Measurements from ENCODE around the gene NCAN.

NCAN gene

DNA sequence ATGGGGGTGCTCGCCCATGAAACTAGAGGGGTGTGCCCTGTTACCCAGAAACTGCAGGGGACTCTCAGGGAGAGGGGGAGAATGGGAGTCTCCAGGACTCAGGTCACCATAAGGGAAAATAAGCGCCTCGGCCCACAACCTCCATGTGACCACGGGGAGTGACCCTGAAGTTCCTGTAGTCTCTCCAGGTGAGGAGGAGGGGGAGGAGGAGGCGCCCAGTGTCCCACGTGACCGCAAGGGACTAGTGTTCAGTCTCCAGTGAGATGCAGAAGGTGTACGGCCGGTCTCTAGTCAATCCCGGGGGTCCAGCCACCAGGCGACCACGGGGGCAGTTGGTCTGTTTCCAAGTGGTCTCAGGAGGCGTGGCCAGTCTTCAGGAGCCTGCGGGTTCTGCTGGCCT is 45.4 kb downstream of the NCAN start:
- no peaks in the 10 kb centered on the region for H3K36me3 ChIP-seq (ENCODE audit: insufficient read depth, low read length)
- H2AFZ ChIP-seq (ENCODE audit: low read length): no peak overlapping the region
- H3K4me1 ChIP-seq (ENCODE audit: insufficient read depth, low read length, poor library complexity, severe bottlenecking): no peaks in the 10 kb centered on the region
- no peaks in the 10 kb centered on the region for H4K20me1 ChIP-seq (ENCODE audit: insufficient read depth, low read length, poor library complexity, severe bottlenecking)
- no peaks in the 10 kb centered on the region for H3K79me2 ChIP-seq (ENCODE audit: insufficient read depth, low read length)
- no peak for TF ChIP-seq CTCF (conservative IDR thresholded peaks at IDR 0.05; ENCODE audit: low read length)
- no peak for TF ChIP-seq EZH2phosphoT487 (IDR thresholded peaks at IDR 0.05; ENCODE audit: borderline replicate concordance)
- no peaks in the 10 kb centered on the region for H3K9me2 ChIP-seq (replicated peaks; ENCODE audit: low read depth, low read length)
- no peak overlapping the region for H3K9ac ChIP-seq (ENCODE audit: low read depth, low read length, poor library complexity, severe bottlenecking)
- no peak overlapping the region for H3K4me2 ChIP-seq (ENCODE audit: low read depth, low read length, poor library complexity, severe bottlenecking)
- no peak overlapping the region for H3K4me3 ChIP-seq (ENCODE audit: low read length, poor library complexity, severe bottlenecking)
- H3K9me3 ChIP-seq (ENCODE audit: insufficient read depth, low read depth, low read length): no peaks in the 10 kb centered on the region
- H3K27me3 ChIP-seq (ENCODE audit: insufficient read depth, low read length, poor library complexity, severe bottlenecking): no peaks in the 10 kb centered on the region
- H3F3A ChIP-seq (ENCODE audit: low read depth): no peaks in the 10 kb centered on the region

- H3K4me3 ChIP-seq (ENCODE audit: low read length, poor library complexity, severe bottlenecking): no peak overlapping the region
Measured at GRCh38 chr19:19257836-19258588, 46.3 kb downstream of the NCAN start.

GRCh38 chr19:19258589-19259338 is 47.0 kb downstream of the NCAN start:
- Histone ChIP-seq H3K9me3 (ENCODE audit: insufficient read depth, low read depth, low read length) (no peaks in the 10 kb centered on the region), H3K27me3 (ENCODE audit: insufficient read depth, low read length, poor library complexity, severe bottlenecking) (no peaks in the 10 kb centered on the region), H3K36me3 (ENCODE audit: insufficient read depth, low read length) (no peaks in the 10 kb centered on the region), H3K9me2 (replicated peaks; ENCODE audit: low read depth, low read length) (no peaks in the 10 kb centered on the region), H3K4me1 (ENCODE audit: insufficient read depth, low read length, poor library complexity, severe bottlenecking) (no peaks in the 10 kb centered on the region), H3F3A (ENCODE audit: low read depth) (no peaks in the 10 kb centered on the region), H4K20me1 (ENCODE audit: insufficient read depth, low read length, poor library complexity, severe bottlenecking) (no peaks in the 10 kb centered on the region), H3K4me2 (ENCODE audit: low read depth, low read length, poor library complexity, severe bottlenecking) (no peak overlapping the region), H3K4me3 (ENCODE audit: low read length, poor library complexity, severe bottlenecking) (no peak overlapping the region), H3K79me2 (ENCODE audit: insufficient read depth, low read length) (no peaks in the 10 kb centered on the region), H2AFZ (ENCODE audit: low read length) (no peak overlapping the region), H3K9ac (ENCODE audit: low read depth, low read length, poor library complexity, severe bottlenecking) (no peak overlapping the region)
- TF ChIP-seq CTCF (conservative IDR thresholded peaks at IDR 0.05; ENCODE audit: low read length): no peak
- no peak for TF ChIP-seq EZH2phosphoT487 (IDR thresholded peaks at IDR 0.05; ENCODE audit: borderline replicate concordance)

More at GRCh38 chr19:19257836-19258588, 46.3 kb downstream of the NCAN start:
- Histone ChIP-seq H3K79me2 (ENCODE audit: insufficient read depth, low read length) (no peaks in the 10 kb centered on the region), H3F3A (ENCODE audit: low read depth) (no peaks in the 10 kb centered on the region), H3K4me1 (ENCODE audit: insufficient read depth, low read length, poor library complexity, severe bottlenecking) (no peaks in the 10 kb centered on the region), H2AFZ (ENCODE audit: low read length) (no peak overlapping the region), H3K9me3 (ENCODE audit: insufficient read depth, low read depth, low read length) (no peaks in the 10 kb centered on the region), H3K4me2 (ENCODE audit: low read depth, low read length, poor library complexity, severe bottlenecking) (no peak overlapping the region), H3K27me3 (ENCODE audit: insufficient read depth, low read length, poor library complexity, severe bottlenecking) (no peaks in the 10 kb centered on the region), H3K36me3 (ENCODE audit: insufficient read depth, low read length) (no peaks in the 10 kb centered on the region), H3K9ac (ENCODE audit: low read depth, low read length, poor library complexity, severe bottlenecking) (no peak overlapping the region), H3K9me2 (replicated peaks; ENCODE audit: low read depth, low read length) (no peaks in the 10 kb centered on the region), H4K20me1 (ENCODE audit: insufficient read depth, low read length, poor library complexity, severe bottlenecking) (no peaks in the 10 kb centered on the region)
- no peak for TF ChIP-seq EZH2phosphoT487 (IDR thresholded peaks at IDR 0.05; ENCODE audit: borderline replicate concordance)
- no peak for TF ChIP-seq CTCF (conservative IDR thresholded peaks at IDR 0.05; ENCODE audit: low read length)
